BLaER1 treated with 17β-estradiol and CSF1 and Interleukin-3, amounts not matched to agents 10 nM and 100 nM (cell line): ENCODE data around the gene G3BP1.
A peak's percentile ranks its signal among the peaks of the same experiment; 100 is the strongest.
"Not testable (repeated sequence)": the region's sequence is repeated elsewhere in the genome, so short reads cannot be mapped to it uniquely, and the experiment has no call there.

Experiments used
- H3K27ac ChIP-seq, 11 experiments: shearing (Covaris generic); formaldehyde crosslinking; 2 replicates each; pipeline ENCODE4 v1.8.1; 2022
- H3K27me3 ChIP-seq, 11 experiments: shearing (Covaris generic); formaldehyde crosslinking; 2 replicates each; pipeline ENCODE4 v1.8.1; 2022
- H3K36me3 ChIP-seq, 11 experiments: shearing (Covaris generic); formaldehyde crosslinking; 2 replicates each; pipeline ENCODE4 v1.8.1; 2022
- H3K4me1 ChIP-seq, 10 experiments: shearing (Covaris generic); formaldehyde crosslinking; 2 replicates each; pipeline ENCODE4 v1.8.1; 2022
- H3K4me2 ChIP-seq, 11 experiments: shearing (Covaris generic); formaldehyde crosslinking; 2 replicates each; pipeline ENCODE4 v1.8.1; 2022
- H3K4me3 ChIP-seq, 10 experiments: shearing (Covaris generic); formaldehyde crosslinking; 2 replicates each; pipeline ENCODE4 v1.8.1; 2022
- H3K9ac ChIP-seq, 11 experiments: shearing (Covaris generic); formaldehyde crosslinking; 2 replicates each; pipeline ENCODE4 v1.8.1; 2022
- H3K9me3 ChIP-seq, 11 experiments: shearing (Covaris generic); formaldehyde crosslinking; replicated peaks in 1 of 11; 2 replicates each; pipeline ENCODE4 v1.8.1; 2022
- H4K20me1 ChIP-seq, 11 experiments: shearing (Covaris generic); formaldehyde crosslinking; 2 replicates each; pipeline ENCODE4 v1.8.1; 2022
- Cebpa-rat ChIP-seq, 11 experiments: shearing (Covaris generic); IDR thresholded peaks; 2 replicates each; pipeline ENCODE4 v1.8.1; 2022

The G3BP1 gene

DNA sequence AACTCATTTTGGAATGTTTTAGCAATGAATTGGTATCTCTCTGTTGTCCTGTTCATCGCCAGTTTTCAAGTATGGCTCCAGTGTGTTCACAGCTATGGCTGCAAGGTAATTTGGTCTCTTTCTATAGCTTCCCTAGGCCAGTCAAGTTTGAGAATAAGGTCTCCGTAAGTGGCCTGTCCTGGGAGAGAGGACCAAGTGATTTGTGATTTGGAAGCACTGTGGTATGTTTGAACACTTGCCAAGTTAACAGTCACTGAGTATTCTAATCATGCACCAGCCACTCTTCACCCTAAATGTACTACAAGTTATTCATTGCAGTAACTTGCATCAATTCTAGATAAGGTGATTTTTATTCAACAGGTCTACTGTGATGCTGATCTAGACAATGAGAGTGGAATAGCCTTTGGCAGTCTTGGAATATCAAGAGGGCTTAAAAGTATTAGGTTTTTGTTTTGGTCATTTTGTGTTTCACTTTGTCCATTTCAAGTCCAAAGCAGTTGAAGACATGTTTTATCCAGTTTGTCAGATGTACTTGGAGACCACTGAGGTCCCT lies 41.1 kb downstream of the G3BP1 start:
- Histone ChIP-seq H3K9me3 (no peaks in the 10 kb centered on the region), H3K4me1 (peaks cover 0 to 28% (median 0%) of the 10 kb centered on the region in 10 experiments; a peak in 6 of 20 replicates), H3K4me3 (no peak overlapping the region), H3K36me3 (peaks cover 71 to 94% (median 85%) of the 10 kb centered on the region in 11 experiments), H3K4me2 (no peak overlapping the region), H4K20me1 (peaks cover 0 to 87% (median 21%) of the 10 kb centered on the region in 11 experiments; a peak in 12 of 22 replicates), H3K27ac (no peak overlapping the region), H3K27me3 (no peaks in the 10 kb centered on the region), H3K9ac (no peak overlapping the region)
- no peak for TF ChIP-seq Cebpa-rat (IDR thresholded peaks at IDR 0.05)

DNA sequence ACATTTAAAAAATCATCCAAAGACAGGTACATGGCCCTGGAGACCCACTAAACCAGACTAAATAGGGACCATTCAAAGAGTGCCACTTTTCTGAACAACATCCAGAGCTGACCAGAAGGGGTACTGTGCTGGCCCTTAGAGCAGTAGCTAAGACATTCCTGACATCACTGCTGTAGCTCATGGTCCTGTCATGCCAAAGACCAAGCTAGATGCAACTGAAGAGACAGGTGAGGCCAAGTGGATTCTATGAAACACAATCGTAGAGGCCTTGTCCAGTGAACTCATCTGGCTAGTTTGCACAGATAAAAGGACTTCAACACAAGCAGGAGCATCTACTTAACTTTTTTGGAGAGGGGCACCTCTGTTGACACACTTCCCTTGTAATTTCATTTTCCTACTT lies 43.3 kb downstream of the G3BP1 start:
- no peak overlapping the region for H3K27ac ChIP-seq
- peaks cover 0 to 13% (median 0%) of the 10 kb centered on the region in 10 experiments; a peak in 6 of 20 replicates for H3K4me1 ChIP-seq
- H4K20me1 ChIP-seq: peaks cover 0 to 65% (median 10%) of the 10 kb centered on the region in 11 experiments; a peak in 11 of 22 replicates
- no peak overlapping the region for H3K4me2 ChIP-seq
- no peak for TF ChIP-seq Cebpa-rat (IDR thresholded peaks at IDR 0.05)
- peaks cover 52 to 82% (median 63%) of the 10 kb centered on the region in 11 experiments for H3K36me3 ChIP-seq
- no peak overlapping the region for H3K9ac ChIP-seq
- no peak overlapping the region for H3K4me3 ChIP-seq
- no peaks in the 10 kb centered on the region for H3K27me3 ChIP-seq
- no peaks in the 10 kb centered on the region for H3K9me3 ChIP-seq

- H3K9me3 ChIP-seq: no peaks in the 10 kb centered on the region
- no peak overlapping the region for H3K4me3 ChIP-seq
- no peaks in the 10 kb centered on the region for H3K27me3 ChIP-seq
- no peak overlapping the region for H3K4me2 ChIP-seq
- H3K9ac ChIP-seq: no peak overlapping the region
- TF ChIP-seq Cebpa-rat (IDR thresholded peaks at IDR 0.05): no peak
- H3K27ac ChIP-seq: no peak overlapping the region
- peaks cover 0 to 37% (median 0%) of the 10 kb centered on the region in 11 experiments; a peak in 6 of 22 replicates for H4K20me1 ChIP-seq
- H3K4me1 ChIP-seq: peaks cover 4 to 26% (median 21%) of the 10 kb centered on the region in 10 experiments; a peak in 19 of 20 replicates
- H3K36me3 ChIP-seq: peaks cover 9 to 34% (median 18%) of the 10 kb centered on the region in 11 experiments; a peak in 17 of 22 replicates
Measured at GRCh38 chr5:151819830-151820229, 48.1 kb downstream of the G3BP1 start.

DNA sequence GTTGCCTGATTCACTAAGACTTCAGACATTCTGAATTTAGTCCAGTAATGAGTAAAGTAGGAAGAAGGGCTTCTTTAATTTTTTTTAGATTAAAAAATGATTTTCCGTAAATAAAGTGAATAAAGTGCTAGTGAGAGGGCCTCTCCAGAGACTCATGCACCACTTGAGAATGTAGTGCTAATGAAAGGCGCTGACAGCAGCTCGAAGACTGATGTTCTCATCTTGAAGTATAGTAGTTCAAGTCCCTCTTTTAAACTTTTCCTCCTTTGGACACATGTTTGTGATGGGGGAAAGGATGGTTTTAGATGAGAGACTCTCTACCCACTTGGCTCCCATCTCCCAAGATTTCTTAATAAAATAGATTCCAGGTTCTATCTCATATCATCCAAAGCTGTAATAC lies 48.5 kb downstream of the G3BP1 start:
- peaks cover 4 to 30% (median 14%) of the 10 kb centered on the region in 11 experiments; a peak in 14 of 22 replicates for H3K36me3 ChIP-seq
- H3K9ac ChIP-seq: no peak overlapping the region
- peaks cover 4 to 26% (median 21%) of the 10 kb centered on the region in 10 experiments; a peak in 19 of 20 replicates for H3K4me1 ChIP-seq
- peaks cover 0 to 36% (median 0%) of the 10 kb centered on the region in 11 experiments; a peak in 7 of 22 replicates for H4K20me1 ChIP-seq
- no peaks in the 10 kb centered on the region for H3K9me3 ChIP-seq
- no peaks in the 10 kb centered on the region for H3K27me3 ChIP-seq
- no peak overlapping the region for H3K27ac ChIP-seq
- H3K4me3 ChIP-seq: no peak overlapping the region
- TF ChIP-seq Cebpa-rat (IDR thresholded peaks at IDR 0.05): no peak
- no peak overlapping the region for H3K4me2 ChIP-seq

- H3K4me3 ChIP-seq: no peak overlapping the region
- no peak overlapping the region for H3K4me2 ChIP-seq
- no peaks in the 10 kb centered on the region for H3K9me3 ChIP-seq
- no peak overlapping the region for H3K9ac ChIP-seq
- no peaks in the 10 kb centered on the region for H3K27me3 ChIP-seq
- H4K20me1 ChIP-seq: peaks cover 0 to 34% (median 3%) of the 10 kb centered on the region in 11 experiments; a peak in 8 of 22 replicates
- TF ChIP-seq Cebpa-rat (IDR thresholded peaks at IDR 0.05): no peak
- no peak overlapping the region for H3K27ac ChIP-seq
- H3K4me1 ChIP-seq: peaks cover 4 to 26% (median 21%) of the 10 kb centered on the region in 10 experiments; a peak in 19 of 20 replicates
- H3K36me3 ChIP-seq: peaks cover 0 to 24% (median 12%) of the 10 kb centered on the region in 11 experiments; a peak in 14 of 22 replicates
Measured at GRCh38 chr5:151820903-151821302, 49.1 kb downstream of the G3BP1 start.

GRCh38 chr5:151822141-151822540 lies 50.4 kb downstream of the G3BP1 start:
- Histone ChIP-seq H3K27me3 (no peaks in the 10 kb centered on the region), H4K20me1 (peaks cover 0 to 22% (median 3%) of the 10 kb centered on the region in 11 experiments; a peak in 8 of 22 replicates), H3K27ac (peak overlapping the region in 2 of 11 experiments; percentile 11 to 19; a peak in 2 of 22 replicates), H3K36me3 (peaks cover 0 to 17% (median 3%) of the 10 kb centered on the region in 11 experiments; a peak in 8 of 22 replicates), H3K4me1 (peaks cover 4 to 26% (median 21%) of the 10 kb centered on the region in 10 experiments; a peak in 19 of 20 replicates), H3K9me3 (no peaks in the 10 kb centered on the region), H3K4me2 (peak overlapping the region in 7 of 11 experiments; percentile 21 to 56 (median 41); a peak in 10 of 22 replicates), H3K9ac (no peak overlapping the region), H3K4me3 (no peak overlapping the region)
- TF ChIP-seq Cebpa-rat (IDR thresholded peaks at IDR 0.05): no peak

- H3K9ac ChIP-seq: no peak overlapping the region
- H3K36me3 ChIP-seq: peaks cover 0 to 14% (median 0%) of the 10 kb centered on the region in 11 experiments; a peak in 8 of 22 replicates
- H4K20me1 ChIP-seq: peaks cover 0 to 20% (median 3%) of the 10 kb centered on the region in 11 experiments; a peak in 7 of 22 replicates
- TF ChIP-seq Cebpa-rat (IDR thresholded peaks at IDR 0.05): no peak
- H3K27ac ChIP-seq: no peak overlapping the region
- H3K9me3 ChIP-seq: peaks cover 0 to 7% (median 4%) of the 10 kb centered on the region in 11 experiments; a peak in 15 of 22 replicates
- no peaks in the 10 kb centered on the region for H3K27me3 ChIP-seq
- no peak overlapping the region for H3K4me2 ChIP-seq
- peaks cover 4 to 26% (median 21%) of the 10 kb centered on the region in 10 experiments; a peak in 19 of 20 replicates for H3K4me1 ChIP-seq
- H3K4me3 ChIP-seq: no peak overlapping the region
Measured at GRCh38 chr5:151825445-151825844, 53.7 kb downstream of the G3BP1 start.

- Histone ChIP-seq H3K27ac (no peak overlapping the region), H4K20me1 (peaks cover 0 to 7% (median 0%) of the 10 kb centered on the region in 11 experiments; a peak in 6 of 22 replicates), H3K9ac (no peak overlapping the region), H3K9me3 (peaks cover 37 to 47% (median 43%) of the 10 kb centered on the region in 11 experiments), H3K27me3 (no peaks in the 10 kb centered on the region), H3K4me3 (no peak overlapping the region), H3K36me3 (peaks cover 0 to 34% (median 11%) of the 10 kb centered on the region in 11 experiments; a peak in 16 of 22 replicates), H3K4me2 (no peak overlapping the region), H3K4me1 (no peaks in the 10 kb centered on the region)
- TF ChIP-seq Cebpa-rat (IDR thresholded peaks at IDR 0.05): no peak
Measured at GRCh38 chr5:151829370-151829769, 57.6 kb downstream of the G3BP1 start.

DNA sequence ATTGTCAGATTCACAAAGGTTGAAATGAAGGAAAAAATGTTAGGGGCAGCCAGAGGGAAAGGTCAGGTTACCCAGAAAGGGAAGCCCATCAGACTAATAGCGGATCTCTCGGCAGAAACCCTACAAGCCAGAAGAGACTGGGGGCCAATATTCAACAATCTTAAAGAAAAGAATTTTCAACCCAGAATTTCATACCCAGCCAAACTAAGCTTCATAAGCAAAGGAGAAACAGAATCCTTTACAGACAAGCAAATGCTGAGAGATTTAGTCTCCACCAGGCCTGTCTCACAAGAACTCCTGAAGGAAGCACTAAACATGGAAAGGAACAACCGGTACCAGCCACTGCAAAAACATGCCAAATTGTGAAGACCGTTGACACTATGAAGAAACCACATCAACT lies 61.1 kb downstream of the G3BP1 start:
- peaks cover 0 to 27% (median 11%) of the 10 kb centered on the region in 11 experiments; a peak in 16 of 22 replicates for H3K36me3 ChIP-seq
- not testable (repeated sequence) for H3K4me2 ChIP-seq, H3K9ac ChIP-seq, H3K4me1 ChIP-seq, H3K27me3 ChIP-seq, H3K27ac ChIP-seq, H4K20me1 ChIP-seq, H3K4me3 ChIP-seq
- peaks cover 59 to 81% (median 74%) of the 10 kb centered on the region in 11 experiments for H3K9me3 ChIP-seq
